ENCODE data around the gene INIP. TPM values are rescaled to one million over a fixed set of nuclear protein-coding genes. Genes with fewer than 3 reads are reported as not detected.
A peak's percentile ranks its signal among the peaks of the same experiment; 100 is the strongest.

The INIP gene
- total RNA-seq, 2 experiments from 2014 or later: 23.2 to 34.4 TPM

DNA sequence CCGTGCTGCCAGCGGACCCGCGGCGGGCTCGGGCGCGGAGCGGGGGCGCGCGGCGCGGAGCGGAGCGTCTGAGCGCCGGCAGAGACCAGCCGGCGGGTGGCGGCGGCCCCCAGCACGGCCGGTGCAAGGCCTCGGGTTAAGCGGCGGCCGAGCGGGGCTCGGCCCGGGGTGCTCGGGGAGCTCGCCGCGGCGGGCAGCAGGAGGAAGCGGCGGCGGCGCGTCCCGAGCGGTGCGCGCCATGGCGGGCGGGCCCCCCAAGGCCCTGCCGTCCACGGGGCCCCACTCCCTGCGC lies 32.8 kb upstream of the INIP start:
- H3K4me2 ChIP-seq (ENCODE audit: low read length): peak overlapping the region; percentile 84
- H3K4me3 ChIP-seq (ENCODE audit: low read depth, low read length, poor library complexity, severe bottlenecking): peak overlapping the region; percentile 99
- peaks cover 8% of the 10 kb centered on the region; the same call in 1 of the 2 replicates for H3K79me2 ChIP-seq (ENCODE audit: insufficient read depth, low read depth, low read length)
- TF ChIP-seq EZH2phosphoT487 (IDR thresholded peaks at IDR 0.05; ENCODE audit: borderline replicate concordance, low read depth, low read length) (no peak), CTCF (conservative IDR thresholded peaks at IDR 0.05; ENCODE audit: low read length) (no peak)
- peak overlapping the region; percentile 62; the same call in 1 of the 2 replicates for H2AFZ ChIP-seq (ENCODE audit: low read length)
- no TSS peak for BruUV-seq (replicated peaks)
- no peaks in the 10 kb centered on the region; the same call in 1 of the 2 replicates for H4K20me1 ChIP-seq (ENCODE audit: insufficient read depth, low read length)
- intact Hi-C loops (cut with micrococcal nuclease; ENCODE audit: unreplicated experiment): loop anchor here (1.0 to 10.0 kb wide), 5 partner anchors 24 to 1266 kb away; partner anchors contain the start of genes ECPAS and UGCG
- peaks cover 35% of the 10 kb centered on the region for H3K4me1 ChIP-seq (ENCODE audit: insufficient read depth, low read length, poor library complexity, severe bottlenecking)
- H3K27ac ChIP-seq (ENCODE audit: low read depth, low read length, poor library complexity, severe bottlenecking): peak overlapping the region; percentile 29
- DNase-seq (ENCODE audit: low spot score): no peak
- CTCF ChIA-PET (ENCODE audit: unreplicated experiment): interaction anchor here (0.5 kb wide), 1 partner anchor 1264 kb away, joined by 5 read pairs; no protein-coding TSS in a partner anchor
- H3K36me3 ChIP-seq (ENCODE audit: insufficient read depth, low read length): no peaks in the 10 kb centered on the region
- no peaks in the 10 kb centered on the region for H3K9me2 ChIP-seq (ENCODE audit: insufficient read depth, low read length)
- POLR2A ChIA-PET: interaction anchor here (0.6 to 3.0 kb wide), 6 partner anchors 8 to 35 kb away, joined by 4 to 17 read pairs (median 6); partner anchors contain the start of gene INIP
- H3K9me3 ChIP-seq (ENCODE audit: low read length): no peaks in the 10 kb centered on the region

DNA sequence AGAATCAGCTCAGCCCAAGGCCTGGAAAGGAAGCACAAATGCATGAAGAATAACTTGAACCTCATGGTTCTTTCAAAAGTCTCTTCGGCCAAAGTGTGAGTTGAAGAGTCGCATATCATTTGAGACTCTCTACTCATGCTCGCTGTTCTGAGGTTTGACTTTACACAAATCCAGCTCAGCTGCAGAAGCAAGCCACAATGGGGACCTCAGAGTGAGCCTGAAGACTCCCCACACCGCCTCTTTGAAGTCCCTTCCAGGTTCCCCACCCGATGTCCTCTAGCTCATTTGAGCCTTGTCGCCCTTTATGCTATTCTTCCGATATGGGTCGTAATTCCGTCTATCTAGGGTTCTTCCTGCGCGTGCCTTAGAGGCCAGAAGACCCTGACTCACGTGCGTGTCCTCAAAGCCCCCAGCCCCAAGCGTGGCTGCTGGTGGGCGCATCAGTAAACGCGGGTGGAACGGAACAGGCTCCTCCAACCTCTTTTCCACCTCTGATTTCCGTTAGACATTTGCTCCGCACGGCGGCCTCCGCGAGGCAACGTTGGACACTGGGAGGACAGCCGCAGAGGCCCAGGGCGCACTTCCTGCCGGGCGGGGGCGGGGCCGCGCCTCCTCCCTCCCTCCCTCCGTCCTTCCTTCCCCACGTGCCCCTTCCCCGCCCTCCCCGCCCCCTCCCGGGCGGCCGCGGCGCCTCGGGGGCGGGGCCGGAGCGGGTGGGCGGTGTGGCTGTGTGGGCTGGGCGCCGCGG lies 32.3 kb upstream of the INIP start, which contains the start of gene SNX30:
Gene SNX30, plus strand, starts transcription at position 745 of the 748 bp plus-strand sequence. CDS start 242 bp downstream, outside the sequence.
- Histone ChIP-seq H3K27ac (ENCODE audit: low read depth, low read length, poor library complexity, severe bottlenecking) (peak within 1 kb of the TSS; percentile 29), H3K36me3 (ENCODE audit: insufficient read depth, low read length) (no peaks in the 10 kb centered on the region), H2AFZ (ENCODE audit: low read length) (peak within 1 kb of the TSS; percentile 75), H3K4me1 (ENCODE audit: insufficient read depth, low read length, poor library complexity, severe bottlenecking) (peaks cover 34% of the 10 kb centered on the region), H4K20me1 (ENCODE audit: insufficient read depth, low read length) (no peaks in the 10 kb centered on the region), H3K4me2 (ENCODE audit: low read length) (peak within 1 kb of the TSS; percentile 90), H3K9me3 (ENCODE audit: low read length) (no peaks in the 10 kb centered on the region), H3K79me2 (ENCODE audit: insufficient read depth, low read depth, low read length) (peaks cover 8% of the 10 kb centered on the region; the same call in 1 of the 2 replicates), H3K9me2 (ENCODE audit: insufficient read depth, low read length) (no peaks in the 10 kb centered on the region), H3K4me3 (ENCODE audit: low read depth, low read length, poor library complexity, severe bottlenecking) (peak within 1 kb of the TSS; percentile 99)
- intact Hi-C loops (cut with micrococcal nuclease; ENCODE audit: unreplicated experiment): loop anchor here (1.0 to 10.0 kb wide), 4 partner anchors 25 to 1265 kb away; partner anchors contain the start of genes ECPAS and UGCG
- peak; percentile 86 for DNase-seq (ENCODE audit: low spot score)
- TSS peak; percentile 86 for BruUV-seq (replicated peaks)
- no peak for TF ChIP-seq CTCF (conservative IDR thresholded peaks at IDR 0.05; ENCODE audit: low read length)
- no peak for TF ChIP-seq EZH2phosphoT487 (IDR thresholded peaks at IDR 0.05; ENCODE audit: borderline replicate concordance, low read depth, low read length)
- CTCF ChIA-PET (ENCODE audit: unreplicated experiment): no interaction called here
- POLR2A ChIA-PET: interaction anchor here (1.2 to 3.0 kb wide), 4 partner anchors 10 to 33 kb away, joined by 4 to 17 read pairs (median 8); partner anchors contain the start of gene INIP
